Panc1 (cell line): ENCODE data around the gene MYL2.

Experiments used
- POLR2AphosphoS5 ChIP-seq: IDR thresholded peaks from 2 replicates; pipeline ENCODE4 v1.6.1; 2012; ENCODE audit warnings: mild to moderate bottlenecking, low read depth, low read length, moderate library complexity
- TF ChIP-seq, protein P1 (sequence below): fragments of 450-650 bp; IDR thresholded peaks from 2 replicates; pipeline ENCODE4 v1.5.1; 2017; ENCODE audit warnings: mild to moderate bottlenecking

DNA sequence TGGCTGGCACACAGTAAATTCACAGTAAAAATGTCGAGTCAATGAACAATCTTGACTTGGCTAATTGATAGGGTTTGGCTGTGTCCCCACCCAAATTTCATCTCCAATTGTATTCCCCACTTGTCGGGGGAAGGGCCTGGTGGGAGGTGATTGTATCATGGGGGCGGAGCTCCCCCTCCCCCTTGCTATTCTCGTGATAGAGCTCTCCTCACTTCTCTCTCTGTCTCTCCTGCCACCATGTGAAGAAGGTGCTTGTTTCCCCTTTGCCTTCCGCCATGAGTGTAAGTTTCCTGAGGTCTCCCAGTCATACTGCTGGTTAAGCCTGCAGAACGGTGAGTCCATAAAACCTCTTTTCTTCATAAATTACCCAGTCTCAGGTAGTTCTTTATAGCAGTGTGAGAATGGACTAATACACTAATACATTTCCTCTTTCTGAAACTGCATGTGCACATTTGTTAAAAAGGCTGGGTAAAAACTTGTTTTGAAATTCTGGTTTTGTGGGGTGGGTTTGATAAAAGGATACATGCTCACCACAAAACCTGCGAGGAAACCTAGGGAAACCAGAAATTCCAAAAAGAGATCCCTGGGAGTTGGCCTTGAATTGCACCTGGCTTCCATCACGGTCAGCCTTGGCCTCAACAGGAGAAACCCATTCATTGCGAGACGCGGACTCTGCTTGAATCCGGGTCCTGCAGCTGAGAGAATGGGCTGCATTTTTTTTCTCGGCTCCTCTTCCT is 16.2 kb upstream of the MYL2 start:
- no peak for TF ChIP-seq POLR2AphosphoS5
- TF ChIP-seq, protein P1, sequence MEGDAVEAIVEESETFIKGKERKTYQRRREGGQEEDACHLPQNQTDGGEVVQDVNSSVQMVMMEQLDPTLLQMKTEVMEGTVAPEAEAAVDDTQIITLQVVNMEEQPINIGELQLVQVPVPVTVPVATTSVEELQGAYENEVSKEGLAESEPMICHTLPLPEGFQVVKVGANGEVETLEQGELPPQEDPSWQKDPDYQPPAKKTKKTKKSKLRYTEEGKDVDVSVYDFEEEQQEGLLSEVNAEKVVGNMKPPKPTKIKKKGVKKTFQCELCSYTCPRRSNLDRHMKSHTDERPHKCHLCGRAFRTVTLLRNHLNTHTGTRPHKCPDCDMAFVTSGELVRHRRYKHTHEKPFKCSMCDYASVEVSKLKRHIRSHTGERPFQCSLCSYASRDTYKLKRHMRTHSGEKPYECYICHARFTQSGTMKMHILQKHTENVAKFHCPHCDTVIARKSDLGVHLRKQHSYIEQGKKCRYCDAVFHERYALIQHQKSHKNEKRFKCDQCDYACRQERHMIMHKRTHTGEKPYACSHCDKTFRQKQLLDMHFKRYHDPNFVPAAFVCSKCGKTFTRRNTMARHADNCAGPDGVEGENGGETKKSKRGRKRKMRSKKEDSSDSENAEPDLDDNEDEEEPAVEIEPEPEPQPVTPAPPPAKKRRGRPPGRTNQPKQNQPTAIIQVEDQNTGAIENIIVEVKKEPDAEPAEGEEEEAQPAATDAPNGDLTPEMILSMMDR: no peak
